ENCODE measurements around the gene TPD52L1. TPM values are rescaled to one million over a fixed set of nuclear protein-coding genes. Genes with fewer than 3 reads are reported as not detected.

Gene TPD52L1
- total RNA-seq, 1 donor from 2014 or later: 14.6 TPM

- H3K9ac ChIP-seq (ENCODE audit: low read depth in 1 of 3, low read length in 3 of 3): no peak overlapping the region
- H3K36me3 ChIP-seq (ENCODE audit: control insufficient read depth in 3 of 3, insufficient read depth in 3 of 3, low read length in 3 of 3): no peaks in the 10 kb centered on the region
- H3K27ac ChIP-seq (ENCODE audit: low read depth, low read length): peak overlapping the region; percentile 57
- no peaks in the 10 kb centered on the region for H3K9me3 ChIP-seq (ENCODE audit: control insufficient read depth in 3 of 3, low read length in 3 of 3)
- H3K4me3 ChIP-seq (ENCODE audit: low read length in 3 of 3): no peak overlapping the region
- no peaks in the 10 kb centered on the region for H3K27me3 ChIP-seq (ENCODE audit: control insufficient read depth in 3 of 3, insufficient read depth in 3 of 3, low read length in 3 of 3)
- peaks cover 41 to 47% (median 43%) of the 10 kb centered on the region in 3 donors for H3K4me1 ChIP-seq (ENCODE audit: control insufficient read depth in 3 of 3, insufficient read depth in 3 of 3, low read length in 3 of 3)
Observed at GRCh38 chr6:125224231-125224861, 70.8 kb downstream of the TPD52L1 start.

DNA sequence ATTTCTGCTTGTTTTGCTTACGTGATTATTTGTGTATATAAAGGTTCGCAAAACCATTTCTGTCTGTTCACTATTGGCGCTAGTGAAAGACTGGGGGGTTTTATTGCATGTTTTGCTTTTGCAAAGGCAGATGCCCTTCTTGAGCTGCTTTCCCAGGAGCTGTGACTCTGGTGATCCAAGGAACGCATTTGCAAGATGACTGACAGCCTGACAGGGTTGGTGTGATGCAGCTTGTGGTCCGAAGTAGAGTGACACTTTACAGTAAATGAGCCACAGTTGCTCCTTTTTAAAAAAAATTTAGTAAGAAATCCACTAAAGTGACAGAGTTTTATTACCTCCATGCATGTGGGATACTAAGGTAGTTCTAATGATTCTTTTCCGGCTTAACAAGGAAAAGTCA, 73.7 kb downstream of the TPD52L1 start:
- Histone ChIP-seq H3K4me1 (ENCODE audit: control insufficient read depth in 3 of 3, insufficient read depth in 3 of 3, low read length in 3 of 3) (peaks cover 30 to 41% (median 36%) of the 10 kb centered on the region in 3 donors), H3K4me3 (ENCODE audit: low read length in 3 of 3) (no peak overlapping the region), H3K9me3 (ENCODE audit: control insufficient read depth in 3 of 3, low read length in 3 of 3) (no peaks in the 10 kb centered on the region), H3K36me3 (ENCODE audit: control insufficient read depth in 3 of 3, insufficient read depth in 3 of 3, low read length in 3 of 3) (no peaks in the 10 kb centered on the region), H3K27ac (ENCODE audit: low read depth, low read length) (no peak overlapping the region), H3K9ac (ENCODE audit: low read depth in 1 of 3, low read length in 3 of 3) (no peak overlapping the region), H3K27me3 (ENCODE audit: control insufficient read depth in 3 of 3, insufficient read depth in 3 of 3, low read length in 3 of 3) (no peaks in the 10 kb centered on the region)

GRCh38 chr6:125228981-125229479, 75.5 kb downstream of the TPD52L1 start:
- Histone ChIP-seq H3K4me3 (ENCODE audit: low read length in 3 of 3) (no peak overlapping the region), H3K9ac (ENCODE audit: low read depth in 1 of 3, low read length in 3 of 3) (peak overlapping the region in 1 of 3 donors; percentile 33), H3K36me3 (ENCODE audit: control insufficient read depth in 3 of 3, insufficient read depth in 3 of 3, low read length in 3 of 3) (no peaks in the 10 kb centered on the region), H3K9me3 (ENCODE audit: control insufficient read depth in 3 of 3, low read length in 3 of 3) (no peaks in the 10 kb centered on the region), H3K27ac (ENCODE audit: low read depth, low read length) (no peak overlapping the region), H3K4me1 (ENCODE audit: control insufficient read depth in 3 of 3, insufficient read depth in 3 of 3, low read length in 3 of 3) (peaks cover 34 to 46% (median 35%) of the 10 kb centered on the region in 3 donors), H3K27me3 (ENCODE audit: control insufficient read depth in 3 of 3, insufficient read depth in 3 of 3, low read length in 3 of 3) (no peaks in the 10 kb centered on the region)

- no peaks in the 10 kb centered on the region for H3K36me3 ChIP-seq (ENCODE audit: control insufficient read depth in 3 of 3, insufficient read depth in 3 of 3, low read length in 3 of 3)
- H3K27me3 ChIP-seq (ENCODE audit: control insufficient read depth in 3 of 3, insufficient read depth in 3 of 3, low read length in 3 of 3): no peaks in the 10 kb centered on the region
- H3K4me3 ChIP-seq (ENCODE audit: low read length in 3 of 3): no peak overlapping the region
- no peak overlapping the region for H3K27ac ChIP-seq (ENCODE audit: low read depth, low read length)
- H3K9me3 ChIP-seq (ENCODE audit: control insufficient read depth in 3 of 3, low read length in 3 of 3): no peaks in the 10 kb centered on the region
- no peak overlapping the region for H3K9ac ChIP-seq (ENCODE audit: low read depth in 1 of 3, low read length in 3 of 3)
- H3K4me1 ChIP-seq (ENCODE audit: control insufficient read depth in 3 of 3, insufficient read depth in 3 of 3, low read length in 3 of 3): peaks cover 33 to 42% (median 33%) of the 10 kb centered on the region in 3 donors
Observed at GRCh38 chr6:125230674-125231073, 77.1 kb downstream of the TPD52L1 start.

DNA sequence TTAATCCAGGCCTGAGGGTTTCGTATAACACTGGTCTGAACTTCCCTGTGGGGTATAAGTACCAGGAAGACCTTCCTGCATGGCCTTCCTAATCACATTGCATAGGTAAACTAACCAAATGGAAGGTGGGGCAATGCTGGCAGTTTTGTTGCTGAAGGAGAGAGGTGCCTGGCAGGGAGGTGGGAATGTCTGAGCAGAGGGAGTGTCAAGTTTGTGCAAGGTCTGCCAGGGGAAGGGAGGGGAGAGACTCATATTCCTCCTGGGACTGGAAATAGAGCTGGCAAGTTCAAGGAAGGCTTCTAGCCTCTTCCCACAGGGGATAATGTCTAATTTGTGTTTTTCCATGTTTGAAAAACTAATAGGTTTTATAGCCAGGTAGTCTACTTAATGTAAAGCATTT, 77.6 kb downstream of the TPD52L1 start:
- no peaks in the 10 kb centered on the region for H3K27me3 ChIP-seq (ENCODE audit: control insufficient read depth in 3 of 3, insufficient read depth in 3 of 3, low read length in 3 of 3)
- no peak overlapping the region for H3K4me3 ChIP-seq (ENCODE audit: low read length in 3 of 3)
- no peak overlapping the region for H3K9ac ChIP-seq (ENCODE audit: low read depth in 1 of 3, low read length in 3 of 3)
- peak overlapping the region; percentile 10 for H3K27ac ChIP-seq (ENCODE audit: low read depth, low read length)
- H3K9me3 ChIP-seq (ENCODE audit: control insufficient read depth in 3 of 3, low read length in 3 of 3): no peaks in the 10 kb centered on the region
- peaks cover 33 to 42% (median 33%) of the 10 kb centered on the region in 3 donors for H3K4me1 ChIP-seq (ENCODE audit: control insufficient read depth in 3 of 3, insufficient read depth in 3 of 3, low read length in 3 of 3)
- H3K36me3 ChIP-seq (ENCODE audit: control insufficient read depth in 3 of 3, insufficient read depth in 3 of 3, low read length in 3 of 3): no peaks in the 10 kb centered on the region

GRCh38 chr6:125231574-125232343, 78.2 kb downstream of the TPD52L1 start:
- no peak overlapping the region for H3K4me3 ChIP-seq (ENCODE audit: low read length in 3 of 3)
- peak overlapping the region; percentile 10 for H3K27ac ChIP-seq (ENCODE audit: low read depth, low read length)
- H3K27me3 ChIP-seq (ENCODE audit: control insufficient read depth in 3 of 3, insufficient read depth in 3 of 3, low read length in 3 of 3): no peaks in the 10 kb centered on the region
- H3K4me1 ChIP-seq (ENCODE audit: control insufficient read depth in 3 of 3, insufficient read depth in 3 of 3, low read length in 3 of 3): peaks cover 33 to 42% (median 33%) of the 10 kb centered on the region in 3 donors
- no peak overlapping the region for H3K9ac ChIP-seq (ENCODE audit: low read depth in 1 of 3, low read length in 3 of 3)
- no peaks in the 10 kb centered on the region for H3K9me3 ChIP-seq (ENCODE audit: control insufficient read depth in 3 of 3, low read length in 3 of 3)
- no peaks in the 10 kb centered on the region for H3K36me3 ChIP-seq (ENCODE audit: control insufficient read depth in 3 of 3, insufficient read depth in 3 of 3, low read length in 3 of 3)

DNA sequence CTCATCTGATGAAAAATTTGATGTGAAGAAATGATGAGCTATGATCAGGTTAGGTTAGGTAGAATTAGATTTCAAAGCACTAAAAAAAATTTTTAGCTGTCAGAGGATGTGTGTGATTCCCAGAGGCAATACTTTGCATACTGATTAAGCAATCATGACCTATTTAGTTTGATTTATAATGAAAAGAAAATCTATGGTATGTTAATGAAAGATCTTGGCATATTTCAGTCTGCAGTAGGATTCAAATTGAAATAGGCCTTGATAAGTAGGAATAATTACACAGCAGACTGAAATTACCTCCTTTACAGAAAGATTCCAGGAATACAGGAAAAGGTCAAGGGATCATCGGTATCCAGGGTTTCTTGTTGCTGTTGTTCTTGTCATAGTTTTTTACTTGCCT, 78.9 kb downstream of the TPD52L1 start:
- Histone ChIP-seq H3K27me3 (ENCODE audit: control insufficient read depth in 3 of 3, insufficient read depth in 3 of 3, low read length in 3 of 3) (no peaks in the 10 kb centered on the region), H3K27ac (ENCODE audit: low read depth, low read length) (peak overlapping the region; percentile 43), H3K9ac (ENCODE audit: low read depth in 1 of 3, low read length in 3 of 3) (no peak overlapping the region), H3K4me3 (ENCODE audit: low read length in 3 of 3) (no peak overlapping the region), H3K4me1 (ENCODE audit: control insufficient read depth in 3 of 3, insufficient read depth in 3 of 3, low read length in 3 of 3) (peaks cover 33 to 42% (median 33%) of the 10 kb centered on the region in 3 donors), H3K9me3 (ENCODE audit: control insufficient read depth in 3 of 3, low read length in 3 of 3) (no peaks in the 10 kb centered on the region), H3K36me3 (ENCODE audit: control insufficient read depth in 3 of 3, insufficient read depth in 3 of 3, low read length in 3 of 3) (no peaks in the 10 kb centered on the region)

- H3K9me3 ChIP-seq (ENCODE audit: control insufficient read depth in 3 of 3, low read length in 3 of 3): no peaks in the 10 kb centered on the region
- peaks cover 33 to 42% (median 33%) of the 10 kb centered on the region in 3 donors for H3K4me1 ChIP-seq (ENCODE audit: control insufficient read depth in 3 of 3, insufficient read depth in 3 of 3, low read length in 3 of 3)
- no peaks in the 10 kb centered on the region for H3K36me3 ChIP-seq (ENCODE audit: control insufficient read depth in 3 of 3, insufficient read depth in 3 of 3, low read length in 3 of 3)
- no peak overlapping the region for H3K4me3 ChIP-seq (ENCODE audit: low read length in 3 of 3)
- H3K9ac ChIP-seq (ENCODE audit: low read depth in 1 of 3, low read length in 3 of 3): peak overlapping the region in 1 of 3 donors; percentile 5
- H3K27ac ChIP-seq (ENCODE audit: low read depth, low read length): no peak overlapping the region
- no peaks in the 10 kb centered on the region for H3K27me3 ChIP-seq (ENCODE audit: control insufficient read depth in 3 of 3, insufficient read depth in 3 of 3, low read length in 3 of 3)
Observed at GRCh38 chr6:125233202-125233601, 79.6 kb downstream of the TPD52L1 start.

GRCh38 chr6:125236536-125237327, 83.2 kb downstream of the TPD52L1 start:
- H3K4me3 ChIP-seq (ENCODE audit: low read length in 3 of 3): no peak overlapping the region
- no peaks in the 10 kb centered on the region for H3K27me3 ChIP-seq (ENCODE audit: control insufficient read depth in 3 of 3, insufficient read depth in 3 of 3, low read length in 3 of 3)
- H3K4me1 ChIP-seq (ENCODE audit: control insufficient read depth in 3 of 3, insufficient read depth in 3 of 3, low read length in 3 of 3): peaks cover 17 to 24% (median 18%) of the 10 kb centered on the region in 3 donors
- H3K36me3 ChIP-seq (ENCODE audit: control insufficient read depth in 3 of 3, insufficient read depth in 3 of 3, low read length in 3 of 3): no peaks in the 10 kb centered on the region
- peaks cover 0 to 2% (median 0%) of the 10 kb centered on the region in 3 donors for H3K9me3 ChIP-seq (ENCODE audit: control insufficient read depth in 3 of 3, low read length in 3 of 3)
- H3K27ac ChIP-seq (ENCODE audit: low read depth, low read length): no peak overlapping the region
- no peak overlapping the region for H3K9ac ChIP-seq (ENCODE audit: low read depth in 1 of 3, low read length in 3 of 3)

All from skeletal muscle tissue (tissue), 4 donors.